K562 treated with DMSO at 1 percent for 12 hours (cell line): ENCODE measurements around the gene RARB. TPM values are rescaled to one million over a fixed set of nuclear protein-coding genes. Genes with fewer than 3 reads are reported as not detected.

Source experiments
- total RNA-seq: library from RNA; unstranded; fragments of 300-600 nt; gene quantifications from 2 replicates; pipeline ENCODE4 v1.2.3, GENCODE V29; 2022; ENCODE audit not compliant: insufficient read depth

Gene RARB
- not detected in 2 replicates for total RNA-seq

DNA sequence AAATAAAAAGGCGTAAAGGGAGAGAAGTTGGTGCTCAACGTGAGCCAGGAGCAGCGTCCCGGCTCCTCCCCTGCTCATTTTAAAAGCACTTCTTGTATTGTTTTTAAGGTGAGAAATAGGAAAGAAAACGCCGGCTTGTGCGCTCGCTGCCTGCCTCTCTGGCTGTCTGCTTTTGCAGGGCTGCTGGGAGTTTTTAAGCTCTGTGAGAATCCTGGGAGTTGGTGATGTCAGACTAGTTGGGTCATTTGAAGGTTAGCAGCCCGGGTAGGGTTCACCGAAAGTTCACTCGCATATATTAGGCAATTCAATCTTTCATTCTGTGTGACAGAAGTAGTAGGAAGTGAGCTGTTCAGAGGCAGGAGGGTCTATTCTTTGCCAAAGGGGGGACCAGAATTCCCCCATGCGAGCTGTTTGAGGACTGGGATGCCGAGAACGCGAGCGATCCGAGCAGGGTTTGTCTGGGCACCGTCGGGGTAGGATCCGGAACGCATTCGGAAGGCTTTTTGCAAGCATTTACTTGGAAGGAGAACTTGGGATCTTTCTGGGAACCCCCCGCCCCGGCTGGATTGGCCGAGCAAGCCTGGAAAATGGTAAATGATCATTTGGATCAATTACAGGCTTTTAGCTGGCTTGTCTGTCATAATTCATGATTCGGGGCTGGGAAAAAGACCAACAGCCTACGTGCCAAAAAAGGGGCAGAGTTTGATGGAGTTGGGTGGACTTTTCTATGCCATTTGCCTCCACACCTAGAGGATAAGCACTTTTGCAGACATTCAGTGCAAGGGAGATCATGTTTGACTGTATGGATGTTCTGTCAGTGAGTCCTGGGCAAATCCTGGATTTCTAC lies at the start of gene RARB:
Gene RARB (plus strand): TSS at position 322 of the 847 bp plus-strand sequence. CDS start 469 bp downstream, at position 791.

Other genes with a start within 250 kb of the RARB start
- gene TOP2B, start 236.6 kb downstream of the RARB start, total RNA-seq: 34.6 and 97.3 TPM in 2 replicates